LNCAP (cell line): ENCODE measurements around the gene THBS1.

Experiments
- TF ChIP-seq, protein P1 (sequence below): fragments of 450-650 bp; IDR thresholded peaks from 2 replicates; pipeline ENCODE4 v1.5.1; 2017; ENCODE audit warnings: mild to moderate bottlenecking

The THBS1 gene

DNA sequence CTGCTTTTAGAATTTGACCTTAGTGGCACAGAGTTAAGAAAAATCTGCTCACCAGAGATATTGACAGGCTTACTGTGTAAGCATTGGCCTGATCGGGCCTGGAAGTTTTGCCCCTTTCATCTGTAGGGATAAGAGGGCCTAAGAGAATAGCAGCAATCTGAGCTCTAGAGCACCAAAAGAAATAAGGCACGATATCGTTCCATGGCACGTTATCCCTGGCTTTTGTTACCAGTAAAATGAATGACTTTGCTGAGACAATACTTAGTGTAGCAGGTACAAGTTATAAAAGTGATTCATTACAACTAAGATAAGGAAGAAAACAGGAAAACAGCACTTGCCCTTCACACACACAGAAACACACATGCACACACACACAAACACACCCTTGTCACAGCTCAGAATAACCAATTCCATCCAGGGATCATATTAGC, 5.0 kb downstream of the THBS1 start:
- TF ChIP-seq, protein P1, sequence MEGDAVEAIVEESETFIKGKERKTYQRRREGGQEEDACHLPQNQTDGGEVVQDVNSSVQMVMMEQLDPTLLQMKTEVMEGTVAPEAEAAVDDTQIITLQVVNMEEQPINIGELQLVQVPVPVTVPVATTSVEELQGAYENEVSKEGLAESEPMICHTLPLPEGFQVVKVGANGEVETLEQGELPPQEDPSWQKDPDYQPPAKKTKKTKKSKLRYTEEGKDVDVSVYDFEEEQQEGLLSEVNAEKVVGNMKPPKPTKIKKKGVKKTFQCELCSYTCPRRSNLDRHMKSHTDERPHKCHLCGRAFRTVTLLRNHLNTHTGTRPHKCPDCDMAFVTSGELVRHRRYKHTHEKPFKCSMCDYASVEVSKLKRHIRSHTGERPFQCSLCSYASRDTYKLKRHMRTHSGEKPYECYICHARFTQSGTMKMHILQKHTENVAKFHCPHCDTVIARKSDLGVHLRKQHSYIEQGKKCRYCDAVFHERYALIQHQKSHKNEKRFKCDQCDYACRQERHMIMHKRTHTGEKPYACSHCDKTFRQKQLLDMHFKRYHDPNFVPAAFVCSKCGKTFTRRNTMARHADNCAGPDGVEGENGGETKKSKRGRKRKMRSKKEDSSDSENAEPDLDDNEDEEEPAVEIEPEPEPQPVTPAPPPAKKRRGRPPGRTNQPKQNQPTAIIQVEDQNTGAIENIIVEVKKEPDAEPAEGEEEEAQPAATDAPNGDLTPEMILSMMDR, result no peak

DNA sequence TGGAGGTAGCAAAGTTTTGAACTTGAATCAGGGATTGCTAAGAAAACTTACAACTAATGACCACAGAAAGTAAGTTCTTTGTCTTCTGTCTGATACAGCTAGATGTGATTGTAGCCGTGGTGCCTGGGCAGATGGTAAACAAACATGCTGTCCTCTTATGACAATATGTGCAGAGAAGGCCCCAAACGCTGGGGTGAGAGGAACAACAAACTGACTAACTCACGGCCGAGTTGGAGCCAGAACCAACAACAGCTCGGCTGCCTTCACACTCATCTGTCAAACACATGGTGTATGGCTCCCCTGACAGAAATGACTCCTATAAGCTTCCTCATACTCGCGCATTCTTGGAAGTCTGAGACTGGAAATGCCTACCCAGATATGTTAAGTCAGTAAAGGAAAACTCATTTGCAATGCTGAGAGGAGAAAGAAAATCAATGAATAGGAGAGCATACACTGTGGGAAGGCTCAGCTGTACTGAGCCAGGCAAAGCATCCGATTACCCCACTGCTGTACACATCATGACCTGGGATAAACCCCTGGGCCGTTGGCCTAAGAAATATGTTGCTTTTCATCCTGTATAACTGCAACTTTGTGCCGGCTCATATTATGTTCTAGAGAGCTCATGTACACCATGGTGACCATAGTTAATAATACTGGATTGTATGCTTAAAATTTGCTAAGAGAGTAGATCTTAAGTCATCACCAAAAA, 5.7 kb downstream of the THBS1 start:
- TF ChIP-seq, protein P1, result no peak

DNA sequence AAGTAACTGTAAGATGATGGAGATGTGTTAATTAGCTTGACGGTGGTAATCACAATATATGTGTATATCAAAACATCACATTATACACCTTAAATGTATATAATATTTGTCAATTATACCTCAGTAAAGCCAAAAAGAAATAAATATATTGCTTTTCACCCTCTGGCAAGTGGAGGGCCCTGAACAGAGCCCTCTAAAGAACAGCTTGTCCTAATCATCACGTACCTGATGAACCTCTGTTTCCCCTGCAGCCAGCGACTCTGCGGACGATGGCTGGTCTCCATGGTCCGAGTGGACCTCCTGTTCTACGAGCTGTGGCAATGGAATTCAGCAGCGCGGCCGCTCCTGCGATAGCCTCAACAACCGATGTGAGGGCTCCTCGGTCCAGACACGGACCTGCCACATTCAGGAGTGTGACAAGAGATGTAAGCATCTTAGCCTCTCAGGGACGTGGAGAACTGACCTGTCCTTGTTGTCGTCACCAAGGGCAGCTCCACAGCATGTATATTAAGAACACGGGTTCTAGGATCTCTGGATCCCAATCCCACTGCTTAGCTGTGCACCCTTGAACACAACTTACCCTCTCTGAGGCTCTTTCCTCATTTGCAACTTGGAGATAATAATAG, 6.3 kb downstream of the THBS1 start:
- TF ChIP-seq, protein P1, result no peak

DNA sequence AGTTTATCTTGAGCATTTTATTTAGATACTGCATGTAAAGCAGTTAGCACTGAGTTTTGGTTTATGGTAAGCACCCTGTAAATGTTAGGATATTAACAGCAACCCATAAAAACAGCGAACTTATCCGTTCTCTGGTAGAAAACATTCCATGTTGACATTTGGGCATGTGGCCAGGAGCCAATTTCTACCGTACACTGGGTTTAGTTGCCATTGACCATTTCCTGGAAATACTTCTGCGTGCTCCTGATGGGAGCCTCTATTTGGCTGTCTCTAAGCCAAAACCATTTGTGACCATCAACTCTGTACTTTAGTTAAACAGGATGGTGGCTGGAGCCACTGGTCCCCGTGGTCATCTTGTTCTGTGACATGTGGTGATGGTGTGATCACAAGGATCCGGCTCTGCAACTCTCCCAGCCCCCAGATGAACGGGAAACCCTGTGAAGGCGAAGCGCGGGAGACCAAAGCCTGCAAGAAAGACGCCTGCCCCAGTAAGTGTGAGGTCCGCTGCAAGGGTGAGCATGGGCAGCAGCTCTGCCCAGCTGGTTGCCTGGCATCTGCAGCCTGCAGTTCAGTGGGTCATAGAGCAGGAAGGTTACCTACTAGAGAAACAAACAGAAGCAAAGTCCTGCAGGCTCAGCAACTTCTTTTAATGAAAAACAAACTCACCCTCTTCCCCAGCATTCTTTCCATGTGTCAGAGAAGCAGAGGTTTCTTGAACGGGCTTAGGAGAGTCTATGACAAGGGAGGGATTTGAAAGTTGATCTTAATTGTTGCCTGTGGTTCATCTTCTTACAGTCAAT, 7.1 kb downstream of the THBS1 start:
- TF ChIP-seq, protein P1, result no peak

DNA sequence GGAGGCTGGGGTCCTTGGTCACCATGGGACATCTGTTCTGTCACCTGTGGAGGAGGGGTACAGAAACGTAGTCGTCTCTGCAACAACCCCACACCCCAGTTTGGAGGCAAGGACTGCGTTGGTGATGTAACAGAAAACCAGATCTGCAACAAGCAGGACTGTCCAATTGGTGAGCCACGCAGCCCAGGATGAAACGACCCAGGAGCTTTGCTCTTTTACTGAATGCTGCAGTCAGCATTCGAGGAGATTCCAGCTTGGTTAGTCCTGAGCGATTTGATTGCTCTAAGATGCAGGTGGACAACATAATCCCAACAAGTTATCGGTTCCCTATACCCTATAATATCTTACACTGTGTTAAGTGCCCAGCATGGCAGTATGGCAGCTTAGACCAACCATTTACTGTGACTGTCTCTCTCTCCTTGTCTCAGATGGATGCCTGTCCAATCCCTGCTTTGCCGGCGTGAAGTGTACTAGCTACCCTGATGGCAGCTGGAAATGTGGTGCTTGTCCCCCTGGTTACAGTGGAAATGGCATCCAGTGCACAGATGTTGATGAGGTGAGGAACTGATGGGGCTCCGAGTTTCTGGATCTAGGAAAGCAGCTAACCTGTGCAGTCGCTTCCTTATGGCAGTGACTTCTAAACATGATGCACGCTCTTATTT, 7.8 kb downstream of the THBS1 start:
- TF ChIP-seq, protein P1, result no peak

DNA sequence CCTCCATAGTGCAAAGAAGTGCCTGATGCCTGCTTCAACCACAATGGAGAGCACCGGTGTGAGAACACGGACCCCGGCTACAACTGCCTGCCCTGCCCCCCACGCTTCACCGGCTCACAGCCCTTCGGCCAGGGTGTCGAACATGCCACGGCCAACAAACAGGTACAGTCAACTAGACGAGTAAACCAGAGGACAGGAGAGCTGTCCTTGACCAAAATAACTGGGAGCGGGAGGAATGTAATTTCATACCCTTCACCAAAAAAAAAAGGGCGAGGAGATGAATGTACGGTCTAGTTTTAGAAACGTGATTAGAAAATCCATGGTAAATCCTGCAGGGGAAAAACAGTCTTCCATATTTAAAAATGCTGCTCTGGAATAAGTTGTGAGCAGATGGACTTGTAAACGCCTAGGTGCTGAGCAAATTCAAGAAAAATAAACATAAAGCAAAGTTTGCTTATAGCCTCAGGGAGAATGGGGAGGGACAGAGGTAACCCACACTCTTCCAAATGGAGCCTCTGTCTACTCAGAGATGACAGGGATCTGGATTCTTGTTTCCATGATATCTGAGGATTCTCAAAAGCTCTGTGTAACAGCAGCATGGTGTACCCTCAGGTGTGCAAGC, 8.4 kb downstream of the THBS1 start:
- TF ChIP-seq, protein P1, result no peak
